Measurements from ENCODE around the gene NPC1L1. TPM values are rescaled to one million over a fixed set of nuclear protein-coding genes. Genes with fewer than 3 reads are reported as not detected.

Gene NPC1L1
- total and polyA plus RNA-seq, 2 of the 13 experiments (the other 11 are each of a cell fraction or from before 2014, with no cell fraction given): 4.8 to 14.5 TPM

DNA sequence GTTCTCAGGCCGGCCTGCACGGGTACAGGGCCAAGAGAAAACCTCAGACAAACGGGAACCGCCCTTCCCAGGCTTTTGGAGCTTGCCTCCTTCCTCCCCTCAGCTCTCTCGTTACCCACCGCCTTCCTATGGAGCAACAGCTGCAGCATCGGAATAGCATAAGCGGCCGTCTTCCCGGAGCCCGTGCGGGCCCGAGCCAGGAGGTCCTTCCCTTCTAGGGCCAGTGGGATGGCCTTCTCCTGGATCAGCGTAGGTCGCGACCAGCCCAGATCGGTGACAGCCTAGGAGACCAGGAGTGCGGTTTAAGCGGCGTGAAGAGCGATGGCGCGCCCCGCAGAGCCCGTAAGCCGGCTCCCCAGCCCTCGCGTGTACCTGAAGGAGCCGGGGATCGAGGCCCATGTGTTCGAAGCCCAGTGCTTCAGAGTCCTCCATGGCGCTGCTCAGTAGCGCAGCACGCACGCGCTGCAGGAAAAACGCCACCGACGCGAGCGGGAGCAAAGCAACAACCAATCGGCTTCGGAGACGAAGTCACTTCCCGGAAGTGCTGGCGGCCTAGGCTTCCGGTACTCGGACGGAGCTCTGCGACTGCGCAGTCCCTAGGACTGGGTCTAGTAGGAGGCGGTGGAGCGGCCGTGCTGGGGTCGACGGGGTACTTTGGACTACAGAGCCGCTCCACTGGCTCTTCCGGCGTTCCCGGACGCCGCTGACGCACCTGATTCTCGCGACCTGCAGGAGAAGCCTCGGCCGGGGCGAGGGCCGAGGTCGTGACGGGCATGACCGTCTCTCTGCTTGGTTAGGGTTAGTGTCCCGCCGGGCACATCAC lies 32.5 kb upstream of the NPC1L1 start, which contains the start of gene DDX56 (continued):
- TF ChIP-seq, protein P1, sequence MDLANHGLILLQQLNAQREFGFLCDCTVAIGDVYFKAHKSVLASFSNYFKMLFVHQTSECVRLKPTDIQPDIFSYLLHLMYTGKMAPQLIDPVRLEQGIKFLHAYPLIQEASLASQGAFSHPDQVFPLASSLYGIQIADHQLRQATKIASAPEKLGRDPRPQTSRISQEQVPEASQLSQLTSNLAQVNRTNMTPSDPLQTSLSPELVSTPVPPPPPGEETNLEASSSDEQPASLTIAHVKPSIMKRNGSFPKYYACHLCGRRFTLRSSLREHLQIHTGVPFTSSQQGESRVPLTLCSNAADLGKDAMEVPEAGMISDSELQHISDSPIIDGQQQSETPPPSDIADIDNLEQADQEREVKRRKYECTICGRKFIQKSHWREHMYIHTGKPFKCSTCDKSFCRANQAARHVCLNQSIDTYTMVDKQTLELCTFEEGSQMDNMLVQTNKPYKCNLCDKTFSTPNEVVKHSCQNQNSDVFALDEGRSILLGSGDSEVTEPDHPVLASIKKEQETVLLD (CRISPR knock-in tag; IDR thresholded peaks at IDR 0.05; ENCODE audit: low read depth): no peak; the same call in 1 of the 2 replicates
- TF ChIP-seq CENPX (CRISPR knock-in tag; IDR thresholded peaks at IDR 0.05) (no peak), CHCHD3 (CRISPR knock-in tag; IDR thresholded peaks at IDR 0.05) (no peak), NRL (CRISPR knock-in tag; IDR thresholded peaks at IDR 0.05; ENCODE audit: borderline replicate concordance) (peak; percentile 97), DR1 (CRISPR knock-in tag; IDR thresholded peaks at IDR 0.05) (peak; percentile 86), TOE1 (CRISPR knock-in tag; IDR thresholded peaks at IDR 0.05) (peak; percentile 79; the same call in 1 of the 2 replicates), NCOA1 (CRISPR knock-in tag; IDR thresholded peaks at IDR 0.05) (no peak), ERF (CRISPR knock-in tag; IDR thresholded peaks at IDR 0.05) (peak; percentile 96), ZNF329 (CRISPR knock-in tag; IDR thresholded peaks at IDR 0.05; ENCODE audit: low read depth) (peak; percentile 89), ZNF713 (CRISPR knock-in tag; IDR thresholded peaks at IDR 0.05) (no peak), ZBTB7B (CRISPR knock-in tag; IDR thresholded peaks at IDR 0.05) (peak; percentile 90), ARHGAP35 (CRISPR knock-in tag; IDR thresholded peaks at IDR 0.05; ENCODE audit: borderline replicate concordance) (peak; percentile 83), SETDB1 (CRISPR knock-in tag; IDR thresholded peaks at IDR 0.05; ENCODE audit: borderline replicate concordance) (0 out of 2 replicates have a peak, but pooled peaks have one; percentile 52), NPAS2 (CRISPR knock-in tag; IDR thresholded peaks at IDR 0.05; ENCODE audit: borderline replicate concordance) (no peak), SOX5 (CRISPR knock-in tag; IDR thresholded peaks at IDR 0.05; ENCODE audit: borderline replicate concordance) (peak; percentile 62)
- TF ChIP-seq, protein P2, sequence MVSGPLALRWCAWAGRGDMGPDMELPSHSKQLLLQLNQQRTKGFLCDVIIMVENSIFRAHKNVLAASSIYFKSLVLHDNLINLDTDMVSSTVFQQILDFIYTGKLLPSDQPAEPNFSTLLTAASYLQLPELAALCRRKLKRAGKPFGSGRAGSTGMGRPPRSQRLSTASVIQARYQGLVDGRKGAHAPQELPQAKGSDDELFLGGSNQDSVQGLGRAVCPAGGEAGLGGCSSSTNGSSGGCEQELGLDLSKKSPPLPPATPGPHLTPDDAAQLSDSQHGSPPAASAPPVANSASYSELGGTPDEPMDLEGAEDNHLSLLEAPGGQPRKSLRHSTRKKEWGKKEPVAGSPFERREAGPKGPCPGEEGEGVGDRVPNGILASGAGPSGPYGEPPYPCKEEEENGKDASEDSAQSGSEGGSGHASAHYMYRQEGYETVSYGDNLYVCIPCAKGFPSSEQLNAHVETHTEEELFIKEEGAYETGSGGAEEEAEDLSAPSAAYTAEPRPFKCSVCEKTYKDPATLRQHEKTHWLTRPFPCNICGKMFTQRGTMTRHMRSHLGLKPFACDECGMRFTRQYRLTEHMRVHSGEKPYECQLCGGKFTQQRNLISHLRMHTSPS (CRISPR knock-in tag; IDR thresholded peaks at IDR 0.05; ENCODE audit: low read depth): peak; percentile 66; the same call in 1 of the 2 replicates
- TF ChIP-seq, protein P3, sequence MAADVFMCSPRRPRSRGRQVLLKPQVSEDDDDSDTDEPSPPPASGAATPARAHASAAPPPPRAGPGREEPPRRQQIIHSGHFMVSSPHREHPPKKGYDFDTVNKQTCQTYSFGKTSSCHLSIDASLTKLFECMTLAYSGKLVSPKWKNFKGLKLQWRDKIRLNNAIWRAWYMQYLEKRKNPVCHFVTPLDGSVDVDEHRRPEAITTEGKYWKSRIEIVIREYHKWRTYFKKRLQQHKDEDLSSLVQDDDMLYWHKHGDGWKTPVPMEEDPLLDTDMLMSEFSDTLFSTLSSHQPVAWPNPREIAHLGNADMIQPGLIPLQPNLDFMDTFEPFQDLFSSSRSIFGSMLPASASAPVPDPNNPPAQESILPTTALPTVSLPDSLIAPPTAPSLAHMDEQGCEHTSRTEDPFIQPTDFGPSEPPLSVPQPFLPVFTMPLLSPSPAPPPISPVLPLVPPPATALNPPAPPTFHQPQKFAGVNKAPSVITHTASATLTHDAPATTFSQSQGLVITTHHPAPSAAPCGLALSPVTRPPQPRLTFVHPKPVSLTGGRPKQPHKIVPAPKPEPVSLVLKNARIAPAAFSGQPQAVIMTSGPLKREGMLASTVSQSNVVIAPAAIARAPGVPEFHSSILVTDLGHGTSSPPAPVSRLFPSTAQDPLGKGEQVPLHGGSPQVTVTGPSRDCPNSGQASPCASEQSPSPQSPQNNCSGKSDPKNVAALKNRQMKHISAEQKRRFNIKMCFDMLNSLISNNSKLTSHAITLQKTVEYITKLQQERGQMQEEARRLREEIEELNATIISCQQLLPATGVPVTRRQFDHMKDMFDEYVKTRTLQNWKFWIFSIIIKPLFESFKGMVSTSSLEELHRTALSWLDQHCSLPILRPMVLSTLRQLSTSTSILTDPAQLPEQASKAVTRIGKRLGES (CRISPR knock-in tag; IDR thresholded peaks at IDR 0.05; ENCODE audit: borderline replicate concordance): no peak; the same call in 1 of the 2 replicates
- TF ChIP-seq, protein P4, sequence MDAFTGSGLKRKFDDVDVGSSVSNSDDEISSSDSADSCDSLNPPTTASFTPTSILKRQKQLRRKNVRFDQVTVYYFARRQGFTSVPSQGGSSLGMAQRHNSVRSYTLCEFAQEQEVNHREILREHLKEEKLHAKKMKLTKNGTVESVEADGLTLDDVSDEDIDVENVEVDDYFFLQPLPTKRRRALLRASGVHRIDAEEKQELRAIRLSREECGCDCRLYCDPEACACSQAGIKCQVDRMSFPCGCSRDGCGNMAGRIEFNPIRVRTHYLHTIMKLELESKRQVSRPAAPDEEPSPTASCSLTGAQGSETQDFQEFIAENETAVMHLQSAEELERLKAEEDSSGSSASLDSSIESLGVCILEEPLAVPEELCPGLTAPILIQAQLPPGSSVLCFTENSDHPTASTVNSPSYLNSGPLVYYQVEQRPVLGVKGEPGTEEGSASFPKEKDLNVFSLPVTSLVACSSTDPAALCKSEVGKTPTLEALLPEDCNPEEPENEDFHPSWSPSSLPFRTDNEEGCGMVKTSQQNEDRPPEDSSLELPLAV (CRISPR knock-in tag; conservative IDR thresholded peaks at IDR 0.05; ENCODE audit: low read depth): no peak

Data from HepG2 (cell line).